Astrocyte (in vitro differentiated cells and primary cell): ENCODE measurements around the gene NRG2. TPM values are rescaled to one million over a fixed set of nuclear protein-coding genes. Genes with fewer than 3 reads are reported as not detected.

Experiments
- DNase-seq: peaks from one replicate; pipeline ENCODE4 v3.0.0-alpha.2; 2010; ENCODE audit warnings: low read depth
- FAIRE-seq: peaks from 2 replicates; lab custom pipeline; 2011; peaks lifted over from hg19 to GRCh38; lab: Jason Lieb, UNC
- H2AFZ ChIP-seq: 2 replicates; pipeline ENCODE4 v1.6.0; 2012; ENCODE audit warnings: low read depth, low read length, inconsistent platforms
- H3K27ac ChIP-seq: 2 replicates; pipeline ENCODE4 v1.5.1; 2011; ENCODE audit warnings: low read depth, low read length, inconsistent platforms
- H3K27me3 ChIP-seq: 2 replicates; pipeline ENCODE4 v1.6.0; 2011; ENCODE audit warnings: low read length, inconsistent platforms; ENCODE audit not compliant: insufficient read depth
- H3K36me3 ChIP-seq: 2 replicates; pipeline ENCODE4 v1.5.1; 2011; ENCODE audit warnings: low read length, inconsistent platforms; ENCODE audit not compliant: insufficient read depth
- H3K4me1 ChIP-seq: 2 replicates; pipeline ENCODE4 v1.5.1; 2011; ENCODE audit warnings: low read length, inconsistent platforms; ENCODE audit not compliant: insufficient read depth
- H3K4me2 ChIP-seq: 2 replicates; pipeline ENCODE4 v1.6.0; 2012; ENCODE audit warnings: low read length, inconsistent platforms
- H3K4me3 ChIP-seq: 2 replicates; pipeline ENCODE4 v1.5.1; 2011; ENCODE audit warnings: low read depth, mild to moderate bottlenecking, low read length, inconsistent platforms; ENCODE audit not compliant: insufficient read depth
- H3K79me2 ChIP-seq: 2 replicates; pipeline ENCODE4 v1.6.0; 2012; ENCODE audit warnings: mild to moderate bottlenecking, low read length, inconsistent platforms; ENCODE audit not compliant: insufficient read depth
- H3K9ac ChIP-seq: 2 replicates; pipeline ENCODE4 v1.6.0; 2012; ENCODE audit warnings: mild to moderate bottlenecking, low read length, inconsistent platforms
- H3K9me3 ChIP-seq: 2 replicates; pipeline ENCODE4 v1.5.1; 2012; ENCODE audit warnings: low read depth, mild to moderate bottlenecking, low read length, inconsistent platforms; ENCODE audit not compliant: insufficient read depth
- H4K20me1 ChIP-seq: 2 replicates; pipeline ENCODE4 v1.6.0; 2012; ENCODE audit warnings: low read length, inconsistent platforms; ENCODE audit not compliant: insufficient read depth
- H3K27ac Mint-ChIP-seq: one replicate; pipeline ENCODE4 v1.8.0; 2021; ENCODE audit warnings: mild to moderate bottlenecking, mixed read lengths; ENCODE audit not compliant: unreplicated experiment
- H3K27me3 Mint-ChIP-seq: one replicate; pipeline ENCODE4 v1.8.0; 2021; ENCODE audit warnings: low read depth, mixed read lengths; ENCODE audit not compliant: unreplicated experiment
- H3K36me3 Mint-ChIP-seq: one replicate; pipeline ENCODE4 v1.8.0; 2021; ENCODE audit warnings: low read depth, mixed read lengths; ENCODE audit not compliant: unreplicated experiment
- H3K4me1 Mint-ChIP-seq: one replicate; pipeline ENCODE4 v1.8.0; 2021; ENCODE audit warnings: low read depth, mixed read lengths; ENCODE audit not compliant: unreplicated experiment
- H3K4me3 Mint-ChIP-seq: one replicate; pipeline ENCODE4 v1.8.0; 2021; ENCODE audit warnings: mild to moderate bottlenecking, moderate library complexity, mixed read lengths; ENCODE audit not compliant: unreplicated experiment
- H3K9me3 Mint-ChIP-seq: one replicate; pipeline ENCODE4 v1.8.0; 2021; ENCODE audit warnings: mild to moderate bottlenecking, mixed read lengths; ENCODE audit not compliant: unreplicated experiment
- CTCF ChIP-seq: IDR thresholded peaks from 2 replicates; pipeline ENCODE4 v1.5.1; 2011; ENCODE audit warnings: low read depth, mild to moderate bottlenecking, inconsistent platforms, low read length, moderate library complexity; ENCODE audit not compliant: insufficient read depth
- EZH2 ChIP-seq: IDR thresholded peaks from 2 replicates; pipeline ENCODE4 v1.6.1; 2012; ENCODE audit warnings: mild to moderate bottlenecking, low read length, inconsistent platforms; ENCODE audit not compliant: insufficient read depth
- total RNA-seq: library from RNA; stranded (reverse); gene quantifications from 2 replicates; pipeline ENCODE4 v1.2.1, GENCODE V29; 2021

Gene NRG2
- total RNA-seq, 1 donor from 2014 or later, result 0.54 TPM

DNA sequence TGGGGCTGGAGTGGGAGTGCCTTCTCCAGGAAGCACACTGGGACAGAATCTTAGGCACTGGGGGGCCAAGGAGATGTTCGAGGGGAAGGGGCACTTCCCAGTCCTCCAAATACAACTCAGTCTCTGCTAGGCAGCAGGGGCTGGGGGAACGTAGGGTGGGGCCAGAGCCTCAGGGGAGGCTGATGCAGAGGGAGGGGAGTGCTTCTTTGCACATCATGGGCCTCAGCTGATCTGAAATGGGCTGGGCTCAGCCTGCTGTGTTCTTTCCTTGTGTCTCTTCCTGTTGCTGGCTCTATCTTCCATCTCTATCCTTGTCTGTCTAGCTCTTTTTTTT, 231.9 kb downstream of the NRG2 start:
- H3K9me3 Mint-ChIP-seq, result peaks cover 2% of the 10 kb centered on the region

GRCh38 chr5:139810341-139811273, 232.5 kb downstream of the NRG2 start:
- no peaks in the 10 kb centered on the region for H3K4me1 ChIP-seq
- H3K36me3 ChIP-seq, result no peaks in the 10 kb centered on the region
- H2AFZ ChIP-seq, result no peak overlapping the region
- no peak overlapping the region for H3K4me3 Mint-ChIP-seq
- no peak for TF ChIP-seq EZH2
- TF ChIP-seq CTCF, result no peak
- H4K20me1 ChIP-seq, result no peaks in the 10 kb centered on the region
- no peak for DNase-seq
- H3K27ac Mint-ChIP-seq, result no peak overlapping the region
- no peak overlapping the region for H3K4me2 ChIP-seq
- no peaks in the 10 kb centered on the region for H3K36me3 Mint-ChIP-seq
- H3K27ac ChIP-seq, result no peak overlapping the region
- H3K79me2 ChIP-seq, result no peaks in the 10 kb centered on the region
- peaks cover 64% of the 10 kb centered on the region for H3K27me3 Mint-ChIP-seq
- peaks cover 3% of the 10 kb centered on the region for H3K27me3 ChIP-seq
- H3K9me3 Mint-ChIP-seq, result peaks cover 3% of the 10 kb centered on the region
- H3K9me3 ChIP-seq, result no peaks in the 10 kb centered on the region
- FAIRE-seq, result no peak
- no peak overlapping the region for H3K4me3 ChIP-seq
- H3K9ac ChIP-seq, result no peak overlapping the region
- H3K4me1 Mint-ChIP-seq, result no peaks in the 10 kb centered on the region

More for the DNA sequence above, 231.9 kb downstream of the NRG2 start:
- H3K4me1 ChIP-seq, result no peaks in the 10 kb centered on the region
- no peaks in the 10 kb centered on the region for H3K36me3 ChIP-seq
- H3K27ac ChIP-seq, result no peak overlapping the region
- H3K79me2 ChIP-seq, result no peaks in the 10 kb centered on the region
- peaks cover 64% of the 10 kb centered on the region for H3K27me3 Mint-ChIP-seq
- TF ChIP-seq CTCF, result no peak
- TF ChIP-seq EZH2, result no peak
- no peak for DNase-seq
- no peak overlapping the region for H3K4me2 ChIP-seq
- H3K4me3 ChIP-seq, result no peak overlapping the region
- H3K4me1 Mint-ChIP-seq, result no peaks in the 10 kb centered on the region
- peaks cover 3% of the 10 kb centered on the region for H3K27me3 ChIP-seq
- no peaks in the 10 kb centered on the region for H4K20me1 ChIP-seq
- H2AFZ ChIP-seq, result no peak overlapping the region
- no peak for FAIRE-seq
- no peak overlapping the region for H3K4me3 Mint-ChIP-seq
- H3K9ac ChIP-seq, result no peak overlapping the region
- H3K9me3 ChIP-seq, result no peaks in the 10 kb centered on the region
- no peak overlapping the region for H3K27ac Mint-ChIP-seq
- H3K36me3 Mint-ChIP-seq, result no peaks in the 10 kb centered on the region

DNA sequence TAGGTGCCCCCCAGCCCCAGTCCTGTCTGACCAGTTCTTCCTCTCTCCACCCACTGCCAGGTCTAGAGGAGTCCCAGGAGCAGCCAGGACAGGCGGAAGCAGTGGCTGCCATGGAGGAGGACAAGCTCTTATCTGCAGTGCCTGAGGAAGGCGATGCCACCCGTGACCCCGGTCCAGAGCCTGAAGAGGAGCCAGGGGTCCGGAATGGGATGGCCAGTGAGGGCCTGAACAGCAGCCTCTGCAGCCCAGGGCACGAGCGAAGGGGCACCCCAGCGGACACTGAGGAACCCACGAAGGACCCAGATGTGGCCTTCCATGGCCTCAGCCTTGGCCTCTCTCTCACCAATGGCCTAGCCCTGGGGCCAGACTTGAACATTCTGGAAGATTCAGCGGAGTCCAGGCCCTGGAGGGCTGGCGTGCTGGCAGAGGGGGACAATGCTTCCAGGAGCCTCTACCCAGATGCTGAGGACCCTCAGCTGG, 233.7 kb downstream of the NRG2 start:
- Histone ChIP-seq H4K20me1 (no peaks in the 10 kb centered on the region), H3K9me3 (no peaks in the 10 kb centered on the region), H3K79me2 (no peaks in the 10 kb centered on the region), H3K9ac (no peak overlapping the region), H3K4me3 (no peak overlapping the region), H3K27ac (no peak overlapping the region), H3K4me1 (no peaks in the 10 kb centered on the region), H3K36me3 (no peaks in the 10 kb centered on the region), H3K27me3 (peaks cover 3% of the 10 kb centered on the region), H2AFZ (no peak overlapping the region), H3K4me2 (no peak overlapping the region)
- no peak overlapping the region for H3K4me3 Mint-ChIP-seq
- no peak for FAIRE-seq
- DNase-seq, result no peak
- peaks cover 4% of the 10 kb centered on the region for H3K9me3 Mint-ChIP-seq
- peaks cover 69% of the 10 kb centered on the region for H3K27me3 Mint-ChIP-seq
- no peak overlapping the region for H3K27ac Mint-ChIP-seq
- no peaks in the 10 kb centered on the region for H3K36me3 Mint-ChIP-seq
- TF ChIP-seq EZH2 (no peak), CTCF (no peak)
- H3K4me1 Mint-ChIP-seq, result no peaks in the 10 kb centered on the region
